ENCODE data around the gene SPATA3.

SPATA3 gene

GRCh38 chr2:231037202-231037730 is 41.3 kb downstream of the SPATA3 start, which contains the start of gene C2orf72:
Gene C2orf72, plus strand, starts transcription at chr2:231037523. Its CDS starts 43 bp downstream, at chr2:231037566.
- no peaks in the 10 kb centered on the region for H3K36me3 ChIP-seq
- H3K4me3 ChIP-seq: peak within 1 kb of the TSS; percentile 45 to 69 (median 58)
- peak within 1 kb of the TSS in 4 of 11 experiments; percentile 36 to 60 (median 47); a peak in 3 of 22 replicates for H3K9ac ChIP-seq
- H3K4me2 ChIP-seq: peak within 1 kb of the TSS; percentile 78 to 94 (median 87)
- H3K27me3 ChIP-seq: peaks cover 59 to 84% (median 72%) of the 10 kb centered on the region in 11 experiments
- H3K4me1 ChIP-seq: peaks cover 0 to 10% (median 2%) of the 10 kb centered on the region in 10 experiments; a peak in 7 of 20 replicates
- no peak for TF ChIP-seq Cebpa-rat (IDR thresholded peaks at IDR 0.05)
- no peak within 1 kb of the TSS for H3K27ac ChIP-seq
- peaks cover 0 to 10% (median 0%) of the 10 kb centered on the region in 11 experiments; a peak in 3 of 22 replicates for H4K20me1 ChIP-seq
- no peaks in the 10 kb centered on the region for H3K9me3 ChIP-seq (replicated peaks in 1 of 11)

DNA sequence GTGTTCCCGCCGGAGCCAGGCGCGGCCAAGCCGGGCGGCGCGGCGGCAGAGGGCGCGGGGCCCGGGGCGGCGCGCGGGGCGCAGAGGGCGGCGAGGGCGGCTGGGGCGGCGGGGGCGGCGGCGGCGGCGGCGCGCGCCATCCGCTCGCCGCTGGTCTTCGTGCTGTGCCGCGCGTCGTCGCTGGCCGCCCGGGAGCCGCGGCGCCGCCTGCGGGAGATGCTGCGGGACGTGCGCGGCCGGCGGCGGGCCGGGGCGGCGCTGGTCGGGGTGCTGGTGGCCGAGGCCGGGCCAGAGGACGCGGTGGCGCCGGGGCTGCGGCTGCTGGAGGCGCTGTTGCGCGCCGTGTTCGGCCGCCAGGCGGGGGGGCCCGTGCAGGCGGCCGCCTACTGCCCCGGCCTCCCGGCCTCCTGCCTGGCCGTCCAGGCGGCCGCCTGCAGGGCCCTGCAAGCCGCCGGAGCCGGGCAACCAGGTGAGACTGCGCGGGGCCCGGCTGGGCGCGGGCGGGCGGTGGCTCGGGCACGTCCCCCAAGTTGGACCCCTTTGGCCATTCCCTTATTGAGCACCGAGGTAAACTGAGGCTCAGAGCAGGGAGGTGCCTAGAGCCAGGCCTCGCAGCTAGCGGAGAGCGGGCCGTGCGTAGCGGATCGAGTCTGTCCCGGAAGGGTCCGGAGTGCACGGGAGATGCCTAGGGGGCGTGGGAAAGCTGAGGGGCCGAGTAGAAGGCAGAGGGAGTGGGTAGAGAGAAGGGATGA is 42.0 kb downstream of the SPATA3 start:
- no peaks in the 10 kb centered on the region for H3K9me3 ChIP-seq (replicated peaks in 1 of 11)
- peak overlapping the region; percentile 78 to 94 (median 87) for H3K4me2 ChIP-seq
- peaks cover 0 to 10% (median 2%) of the 10 kb centered on the region in 10 experiments; a peak in 7 of 20 replicates for H3K4me1 ChIP-seq
- no peak overlapping the region for H3K27ac ChIP-seq
- H3K27me3 ChIP-seq: peaks cover 59 to 84% (median 72%) of the 10 kb centered on the region in 11 experiments
- TF ChIP-seq Cebpa-rat (IDR thresholded peaks at IDR 0.05): no peak
- H3K9ac ChIP-seq: peak overlapping the region in 3 of 11 experiments; percentile 36 to 60 (median 50); a peak in 3 of 22 replicates
- peak overlapping the region; percentile 45 to 69 (median 58) for H3K4me3 ChIP-seq
- H3K36me3 ChIP-seq: no peaks in the 10 kb centered on the region
- H4K20me1 ChIP-seq: peaks cover 0 to 10% (median 0%) of the 10 kb centered on the region in 11 experiments; a peak in 3 of 22 replicates

GRCh38 chr2:231038483-231039293 is 42.8 kb downstream of the SPATA3 start:
- H3K4me3 ChIP-seq: no peak overlapping the region
- no peak overlapping the region for H3K4me2 ChIP-seq
- H3K4me1 ChIP-seq: peaks cover 0 to 10% (median 2%) of the 10 kb centered on the region in 10 experiments; a peak in 7 of 20 replicates
- H3K9me3 ChIP-seq (replicated peaks in 1 of 11): no peaks in the 10 kb centered on the region
- no peak overlapping the region for H3K9ac ChIP-seq
- peaks cover 0 to 10% (median 0%) of the 10 kb centered on the region in 11 experiments; a peak in 3 of 22 replicates for H4K20me1 ChIP-seq
- TF ChIP-seq Cebpa-rat (IDR thresholded peaks at IDR 0.05): no peak
- H3K27me3 ChIP-seq: peaks cover 59 to 82% (median 72%) of the 10 kb centered on the region in 11 experiments
- no peaks in the 10 kb centered on the region for H3K36me3 ChIP-seq
- H3K27ac ChIP-seq: no peak overlapping the region

GRCh38 chr2:231039294-231039664 is 43.4 kb downstream of the SPATA3 start:
- no peak overlapping the region for H3K4me3 ChIP-seq
- no peaks in the 10 kb centered on the region for H3K36me3 ChIP-seq
- H3K9me3 ChIP-seq (replicated peaks in 1 of 11): no peaks in the 10 kb centered on the region
- no peak overlapping the region for H3K27ac ChIP-seq
- H3K27me3 ChIP-seq: peaks cover 59 to 76% (median 72%) of the 10 kb centered on the region in 11 experiments
- peaks cover 0 to 10% (median 2%) of the 10 kb centered on the region in 10 experiments; a peak in 7 of 20 replicates for H3K4me1 ChIP-seq
- no peak overlapping the region for H3K4me2 ChIP-seq
- no peak for TF ChIP-seq Cebpa-rat (IDR thresholded peaks at IDR 0.05)
- H4K20me1 ChIP-seq: peaks cover 0 to 10% (median 0%) of the 10 kb centered on the region in 11 experiments; a peak in 3 of 22 replicates
- no peak overlapping the region for H3K9ac ChIP-seq

DNA sequence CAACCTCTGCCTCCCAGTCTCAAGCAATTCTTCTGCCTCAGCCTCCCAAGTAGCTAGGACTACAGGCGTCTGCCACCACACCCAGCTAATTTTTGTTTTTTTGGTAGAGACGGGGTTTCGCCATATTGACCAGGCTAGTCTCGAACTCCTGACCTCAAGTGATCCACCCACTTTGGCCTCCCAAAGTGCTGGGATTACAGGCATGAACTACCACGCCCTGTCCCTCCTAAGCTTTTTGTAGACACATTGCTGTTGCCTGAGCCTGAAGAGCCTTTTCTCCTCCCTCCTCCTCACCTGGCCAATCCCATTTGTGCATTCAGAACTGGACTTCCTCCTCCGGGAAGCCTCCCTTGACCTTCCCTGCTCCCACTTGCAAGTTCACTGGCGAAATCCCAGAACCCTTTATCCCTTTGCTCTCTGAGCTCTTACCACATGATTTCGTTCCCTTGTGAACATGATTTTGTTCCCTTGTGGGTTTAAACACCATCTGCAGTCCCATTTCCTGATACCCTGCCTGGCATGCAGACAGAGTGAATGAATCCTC is 44.0 kb downstream of the SPATA3 start:
- H3K4me3 ChIP-seq: no peak overlapping the region
- H3K4me1 ChIP-seq: peaks cover 0 to 10% (median under 1%) of the 10 kb centered on the region in 10 experiments; a peak in 7 of 20 replicates
- H3K9me3 ChIP-seq (replicated peaks in 1 of 11): no peaks in the 10 kb centered on the region
- H3K36me3 ChIP-seq: no peaks in the 10 kb centered on the region
- no peak overlapping the region for H3K9ac ChIP-seq
- peaks cover 0 to 10% (median 0%) of the 10 kb centered on the region in 11 experiments; a peak in 3 of 22 replicates for H4K20me1 ChIP-seq
- peaks cover 57 to 72% (median 69%) of the 10 kb centered on the region in 11 experiments for H3K27me3 ChIP-seq
- H3K27ac ChIP-seq: no peak overlapping the region
- H3K4me2 ChIP-seq: peak overlapping the region in 2 of 11 experiments; percentile 19 to 30; a peak in 5 of 22 replicates
- no peak for TF ChIP-seq Cebpa-rat (IDR thresholded peaks at IDR 0.05)

DNA sequence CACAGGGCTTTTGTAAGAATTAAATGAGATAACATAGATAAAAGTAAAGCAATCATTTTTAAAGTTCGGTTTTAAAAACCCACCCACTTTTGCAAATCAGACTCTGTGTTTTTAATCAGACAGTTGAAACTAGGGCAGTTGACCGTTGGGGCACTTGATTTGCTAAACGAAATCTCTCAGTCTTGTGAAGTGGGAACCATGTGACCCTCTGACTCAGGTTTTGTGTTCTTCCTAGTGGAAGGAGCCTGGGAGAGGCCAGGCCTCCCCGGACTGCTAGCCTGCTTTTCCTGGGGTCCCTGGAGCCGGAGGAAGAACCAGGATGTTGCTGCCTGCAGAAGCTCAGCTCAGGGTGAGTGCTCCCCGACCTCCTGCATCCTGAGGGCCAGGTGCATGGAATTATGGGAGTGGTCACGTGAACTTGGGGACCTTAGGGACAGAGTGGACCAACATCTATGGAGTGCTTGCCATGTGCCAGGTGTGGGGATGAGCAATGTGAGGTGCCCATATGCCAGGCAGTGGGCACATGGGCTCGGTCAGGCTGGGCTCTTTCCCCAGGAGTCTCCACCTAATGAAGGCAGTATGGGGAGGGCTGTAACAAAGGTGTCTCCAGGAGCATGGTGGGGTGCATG is 45.3 kb downstream of the SPATA3 start:
- H3K27me3 ChIP-seq: peaks cover 44 to 59% (median 57%) of the 10 kb centered on the region in 11 experiments
- H3K27ac ChIP-seq: no peak overlapping the region
- peaks cover 0 to 10% (median 0%) of the 10 kb centered on the region in 10 experiments; a peak in 7 of 20 replicates for H3K4me1 ChIP-seq
- no peak for TF ChIP-seq Cebpa-rat (IDR thresholded peaks at IDR 0.05)
- H3K9me3 ChIP-seq (replicated peaks in 1 of 11): no peaks in the 10 kb centered on the region
- H3K9ac ChIP-seq: no peak overlapping the region
- no peak overlapping the region for H3K4me3 ChIP-seq
- H3K36me3 ChIP-seq: no peaks in the 10 kb centered on the region
- H4K20me1 ChIP-seq: peaks cover 0 to 10% (median 0%) of the 10 kb centered on the region in 11 experiments; a peak in 3 of 22 replicates
- H3K4me2 ChIP-seq: no peak overlapping the region

DNA sequence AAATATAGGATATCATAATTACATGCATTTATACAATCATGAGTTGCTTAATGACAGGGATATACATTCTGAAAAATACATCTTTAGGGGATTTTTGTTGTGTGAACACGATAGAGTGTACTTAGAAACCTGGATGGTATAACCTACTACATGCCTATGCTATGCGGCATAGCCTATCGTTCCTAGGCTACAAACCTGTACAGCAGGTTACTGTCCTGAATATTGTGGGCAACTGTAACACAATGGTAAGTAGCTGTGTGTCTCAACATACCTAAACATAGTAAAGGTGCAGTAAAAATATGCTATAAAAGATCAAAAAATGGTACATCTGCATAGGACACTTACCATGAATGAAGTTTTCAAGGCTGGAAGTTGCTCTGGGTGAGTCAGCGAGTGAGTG is 47.9 kb downstream of the SPATA3 start:
- no peak overlapping the region for H3K4me3 ChIP-seq
- no peak overlapping the region for H3K9ac ChIP-seq
- H3K9me3 ChIP-seq (replicated peaks in 1 of 11): no peaks in the 10 kb centered on the region
- peaks cover 0 to 7% (median 0%) of the 10 kb centered on the region in 11 experiments; a peak in 3 of 22 replicates for H4K20me1 ChIP-seq
- H3K4me1 ChIP-seq: peaks cover 0 to 5% (median 0%) of the 10 kb centered on the region in 10 experiments; a peak in 2 of 20 replicates
- H3K36me3 ChIP-seq: no peaks in the 10 kb centered on the region
- no peak overlapping the region for H3K27ac ChIP-seq
- H3K27me3 ChIP-seq: peaks cover 18 to 33% (median 31%) of the 10 kb centered on the region in 11 experiments
- no peak for TF ChIP-seq Cebpa-rat (IDR thresholded peaks at IDR 0.05)
- H3K4me2 ChIP-seq: no peak overlapping the region

- Histone ChIP-seq H3K4me2 (no peak overlapping the region), H3K36me3 (no peaks in the 10 kb centered on the region), H4K20me1 (peaks cover 0 to under 1% (median 0%) of the 10 kb centered on the region in 11 experiments; a peak in 1 of 22 replicates), H3K4me1 (peaks cover 0 to 21% (median 17%) of the 10 kb centered on the region in 10 experiments; a peak in 16 of 20 replicates), H3K27me3 (peaks cover 0 to 4% (median 1%) of the 10 kb centered on the region in 11 experiments; a peak in 4 of 22 replicates), H3K9me3 (replicated peaks in 1 of 11) (no peaks in the 10 kb centered on the region), H3K27ac (no peak overlapping the region), H3K9ac (no peak overlapping the region), H3K4me3 (no peak overlapping the region)
- no peak for TF ChIP-seq Cebpa-rat (IDR thresholded peaks at IDR 0.05)
These were observed 51.0 kb downstream of the SPATA3 start for GRCh38 chr2:231046916-231047273.

All from BLaER1 treated with 17β-estradiol and CSF1 and Interleukin-3, amounts not matched to agents 10 nM and 100 nM (cell line).